Neural progenitor cell (in vitro differentiated cells): ENCODE results near the gene NSMCE1.

Experiments
- CTCF ChIP-seq: fragments of 200-600 bp; sonication (generic); IDR thresholded peaks from 2 replicates; pipeline ENCODE4 v1.5.1; 2017; ENCODE audit warnings: antibody characterized with exemption, mild to moderate bottlenecking
- EZH2 ChIP-seq: fragments of 200-600 bp; sonication (generic); IDR thresholded peaks from 2 replicates; pipeline ENCODE4 v1.6.1; 2017; ENCODE audit warnings: antibody characterized with exemption, mild to moderate bottlenecking, moderate library complexity

GRCh38 chr16:27298132-27298531 lies 29.6 kb upstream of the NSMCE1 start:
- TF ChIP-seq EZH2 (no peak), CTCF (no peak)
